ENCODE results near the gene GUCD1. TPM values are rescaled to one million over a fixed set of nuclear protein-coding genes. Genes with fewer than 3 reads are reported as not detected.

Gene GUCD1
- total and polyA plus RNA-seq, 2 of the 8 experiments (the other 6 are each of a cell fraction or from before 2014, with no cell fraction given), result 85.2 to 128 TPM

DNA sequence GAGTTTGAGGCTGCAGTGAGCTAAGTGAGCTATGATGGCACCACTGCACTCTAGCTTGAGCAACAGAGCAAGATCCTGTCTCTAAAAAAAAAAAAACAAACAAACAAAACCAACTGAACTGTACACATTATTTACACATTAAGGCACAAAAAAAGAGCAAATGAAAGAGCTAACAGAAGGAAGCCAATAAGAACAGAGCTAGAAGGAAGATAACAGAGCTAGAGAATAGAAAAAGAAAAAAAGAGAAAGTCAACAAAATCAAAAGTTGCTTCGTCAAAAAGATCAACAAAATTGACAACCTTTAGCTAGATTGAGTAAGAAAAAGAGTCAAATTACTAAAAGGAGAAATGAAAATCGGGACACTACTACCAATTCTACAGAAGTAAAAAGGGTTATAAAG, 25.0 kb downstream of the GUCD1 start (continued):
- TF ChIP-seq EGR1 (IDR thresholded peaks at IDR 0.05; ENCODE audit: borderline replicate concordance, low read depth, low read length) (no peak), BACH1 (IDR thresholded peaks at IDR 0.05; ENCODE audit: low read length) (no peak)
- TF ChIP-seq, protein P1, sequence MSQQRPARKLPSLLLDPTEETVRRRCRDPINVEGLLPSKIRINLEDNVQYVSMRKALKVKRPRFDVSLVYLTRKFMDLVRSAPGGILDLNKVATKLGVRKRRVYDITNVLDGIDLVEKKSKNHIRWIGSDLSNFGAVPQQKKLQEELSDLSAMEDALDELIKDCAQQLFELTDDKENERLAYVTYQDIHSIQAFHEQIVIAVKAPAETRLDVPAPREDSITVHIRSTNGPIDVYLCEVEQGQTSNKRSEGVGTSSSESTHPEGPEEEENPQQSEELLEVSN (IDR thresholded peaks at IDR 0.05), result no peak
